Kidney (tissue), 14 donors: ENCODE results near the gene PRR3. TPM values are rescaled to one million over a fixed set of nuclear protein-coding genes. Genes with fewer than 3 reads are reported as not detected.
"Not testable (repeated sequence)": the region's sequence is repeated elsewhere in the genome, so short reads cannot be mapped to it uniquely, and the experiment has no call there.

ENCODE experiments used
- DNase-seq, 5 donors: peaks; one replicate each; pipeline ENCODE4 v3.0.0-alpha.2; 2013 to 2020
- FAIRE-seq: peaks from 2 replicates; lab custom pipeline; 2012; peaks lifted over from hg19 to GRCh38; lab: Jason Lieb, UNC
- H3K27ac ChIP-seq, 2 donors: one replicate each; pipeline ENCODE4 v1.7.0; 2013; ENCODE audit warnings: low read depth in 2 of 2, low read length in 2 of 2, inconsistent platforms in 1 of 2
- H3K27me3 ChIP-seq: one replicate; pipeline ENCODE4 v1.7.1; 2013; ENCODE audit warnings: low read length, inconsistent platforms; ENCODE audit not compliant: control insufficient read depth, insufficient read depth
- H3K36me3 ChIP-seq, 3 donors: one replicate each; pipeline versions ENCODE4 v1.7.0 to v1.7.1; 2013; ENCODE audit warnings: low read length in 3 of 3, control low read depth in 1 of 3, inconsistent platforms in 1 of 3; ENCODE audit not compliant: insufficient read depth in 3 of 3, control insufficient read depth in 2 of 3
- H3K4me1 ChIP-seq, 3 donors: one replicate each; pipeline versions ENCODE4 v1.7.0 to v1.7.1; 2013; ENCODE audit warnings: low read length in 3 of 3, inconsistent platforms in 1 of 3, low read depth in 1 of 3; ENCODE audit not compliant: control insufficient read depth in 2 of 3, insufficient read depth in 2 of 3
- H3K4me3 ChIP-seq, 3 donors: one replicate each; pipeline versions ENCODE4 v1.7.0 to v1.8.1; 2013; ENCODE audit warnings: low read length in 3 of 3, control low read depth in 1 of 3, inconsistent platforms in 1 of 3
- H3K9ac ChIP-seq, 3 donors: one replicate each; pipeline versions ENCODE4 v1.7.0 to v1.7.1; 2013; ENCODE audit warnings: low read length in 3 of 3, control low read depth in 1 of 3, inconsistent platforms in 1 of 3
- H3K9me3 ChIP-seq, 3 donors: one replicate each; pipeline versions ENCODE4 v1.7.0 to v1.7.1; 2013; ENCODE audit warnings: low read length in 3 of 3, control low read depth in 1 of 3, inconsistent platforms in 1 of 3; ENCODE audit not compliant: control insufficient read depth in 2 of 3, insufficient read depth in 1 of 3
- intact Hi-C: fragments of 100-400 bp; cut with DNase I; formaldehyde crosslinking; loops from one replicate; pipeline ENCODE4 v1.11.1; 2022
- polyA plus RNA-seq: library from polyadenylated mRNA; stranded (reverse); fragments of 350-450 nt; fragmentation: Illumina TruSeq; extraction: RNeasy Lipid Tissue Mini Kit (QIAGEN cat#74804); gene quantifications from one replicate; pipeline ENCODE4 v1.2.3, GENCODE V29; 2014; ENCODE audit warnings: low read depth, low replicate concordance; ENCODE audit not compliant: insufficient read depth
- total RNA-seq: library from RNA; stranded (reverse); fragmentation: NEBNext Ultra II Directional; extraction: Animal tissue kit (Norgen Biotek cat#: 25700); gene quantifications from one replicate; pipeline ENCODE4 v1.2.1, GENCODE V29; 2021
- TF ChIP-seq, protein P1 (sequence below): IDR thresholded peaks from 3 replicates; pipeline ENCODE4 v1.5.1; 2012; ENCODE audit warnings: mild to moderate bottlenecking, moderate library complexity, borderline replicate concordance; ENCODE audit not compliant: insufficient read depth; ENCODE audit errors: extremely low read depth
- donor health status: control.
- donor health status: control.
- donor health status: control.
- donor health status: control.
- donor health status: control.
- donor health status: DM: yes; HTN: yes; CAD: no.
- donor health status: Normal renal cell carcinoma (clear cell type).

Gene PRR3
- total and polyA plus RNA-seq, 2 donors from 2014 or later = 7.9 to 9.3 TPM

DNA sequence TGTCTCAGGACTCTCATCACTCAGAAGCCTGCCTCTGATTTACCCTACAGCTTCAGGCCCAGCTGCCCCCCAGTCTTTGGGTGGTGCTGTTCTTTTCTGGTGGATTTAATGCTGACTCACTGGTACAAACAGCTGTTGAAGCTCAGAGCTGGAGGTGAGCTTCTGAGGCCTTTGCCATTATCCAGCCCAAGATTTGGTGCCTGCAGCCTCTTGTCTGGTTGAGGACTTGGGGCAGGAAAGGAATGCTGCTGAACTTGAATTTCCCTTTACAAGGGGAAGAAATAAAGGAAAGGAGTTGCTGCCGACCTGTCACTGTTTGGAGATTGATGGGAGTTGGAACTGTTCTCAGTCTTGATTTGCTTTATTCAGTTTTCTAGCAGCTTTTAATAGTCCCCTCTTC is 33.9 kb downstream of the PRR3 start:
- DNase-seq (peak in 3 of 5 donors; percentile 42 to 84 (median 71)), FAIRE-seq (no peak)
- intact Hi-C loops = no loop called here
- Histone ChIP-seq H3K9ac (no peak overlapping the region), H3K4me1 (peaks cover 0 to 12% (median 6%) of the 10 kb centered on the region in 3 donors), H3K4me3 (no peak overlapping the region), H3K27me3 (no peaks in the 10 kb centered on the region), H3K27ac (no peak overlapping the region), H3K36me3 (peaks cover 9 to 40% (median 23%) of the 10 kb centered on the region in 3 donors), H3K9me3 (no peaks in the 10 kb centered on the region)
- TF ChIP-seq, protein P1, sequence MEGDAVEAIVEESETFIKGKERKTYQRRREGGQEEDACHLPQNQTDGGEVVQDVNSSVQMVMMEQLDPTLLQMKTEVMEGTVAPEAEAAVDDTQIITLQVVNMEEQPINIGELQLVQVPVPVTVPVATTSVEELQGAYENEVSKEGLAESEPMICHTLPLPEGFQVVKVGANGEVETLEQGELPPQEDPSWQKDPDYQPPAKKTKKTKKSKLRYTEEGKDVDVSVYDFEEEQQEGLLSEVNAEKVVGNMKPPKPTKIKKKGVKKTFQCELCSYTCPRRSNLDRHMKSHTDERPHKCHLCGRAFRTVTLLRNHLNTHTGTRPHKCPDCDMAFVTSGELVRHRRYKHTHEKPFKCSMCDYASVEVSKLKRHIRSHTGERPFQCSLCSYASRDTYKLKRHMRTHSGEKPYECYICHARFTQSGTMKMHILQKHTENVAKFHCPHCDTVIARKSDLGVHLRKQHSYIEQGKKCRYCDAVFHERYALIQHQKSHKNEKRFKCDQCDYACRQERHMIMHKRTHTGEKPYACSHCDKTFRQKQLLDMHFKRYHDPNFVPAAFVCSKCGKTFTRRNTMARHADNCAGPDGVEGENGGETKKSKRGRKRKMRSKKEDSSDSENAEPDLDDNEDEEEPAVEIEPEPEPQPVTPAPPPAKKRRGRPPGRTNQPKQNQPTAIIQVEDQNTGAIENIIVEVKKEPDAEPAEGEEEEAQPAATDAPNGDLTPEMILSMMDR = no peak

DNA sequence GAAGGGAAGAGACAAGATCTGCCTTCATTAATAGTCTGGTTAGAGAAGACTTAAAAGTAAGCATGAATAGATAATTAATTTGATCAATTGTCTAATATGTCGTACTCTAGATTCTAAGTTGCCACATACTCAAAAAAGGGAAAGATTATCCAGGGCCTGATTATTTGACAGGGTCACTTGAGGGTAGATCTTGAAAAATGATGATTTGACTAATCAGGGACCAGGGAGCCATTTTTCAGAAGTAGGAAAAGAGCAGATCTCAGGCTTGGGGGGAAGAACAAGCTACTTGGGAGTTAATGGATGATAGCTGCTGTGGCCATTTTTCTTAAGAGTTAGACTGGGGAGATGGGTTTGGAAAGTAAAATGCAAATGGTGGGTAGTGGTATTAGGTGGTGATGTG is 35.2 kb downstream of the PRR3 start:
- no peak for DNase-seq
- Histone ChIP-seq H3K27ac (no peak overlapping the region), H3K36me3 (peaks cover 9 to 30% (median 16%) of the 10 kb centered on the region in 3 donors), H3K4me3 (no peak overlapping the region), H3K4me1 (peaks cover 0 to 12% (median 6%) of the 10 kb centered on the region in 3 donors), H3K27me3 (no peaks in the 10 kb centered on the region), H3K9ac (no peak overlapping the region), H3K9me3 (no peaks in the 10 kb centered on the region)
- TF ChIP-seq, protein P1 = no peak
- FAIRE-seq = no peak
- intact Hi-C loops = no loop called here

DNA sequence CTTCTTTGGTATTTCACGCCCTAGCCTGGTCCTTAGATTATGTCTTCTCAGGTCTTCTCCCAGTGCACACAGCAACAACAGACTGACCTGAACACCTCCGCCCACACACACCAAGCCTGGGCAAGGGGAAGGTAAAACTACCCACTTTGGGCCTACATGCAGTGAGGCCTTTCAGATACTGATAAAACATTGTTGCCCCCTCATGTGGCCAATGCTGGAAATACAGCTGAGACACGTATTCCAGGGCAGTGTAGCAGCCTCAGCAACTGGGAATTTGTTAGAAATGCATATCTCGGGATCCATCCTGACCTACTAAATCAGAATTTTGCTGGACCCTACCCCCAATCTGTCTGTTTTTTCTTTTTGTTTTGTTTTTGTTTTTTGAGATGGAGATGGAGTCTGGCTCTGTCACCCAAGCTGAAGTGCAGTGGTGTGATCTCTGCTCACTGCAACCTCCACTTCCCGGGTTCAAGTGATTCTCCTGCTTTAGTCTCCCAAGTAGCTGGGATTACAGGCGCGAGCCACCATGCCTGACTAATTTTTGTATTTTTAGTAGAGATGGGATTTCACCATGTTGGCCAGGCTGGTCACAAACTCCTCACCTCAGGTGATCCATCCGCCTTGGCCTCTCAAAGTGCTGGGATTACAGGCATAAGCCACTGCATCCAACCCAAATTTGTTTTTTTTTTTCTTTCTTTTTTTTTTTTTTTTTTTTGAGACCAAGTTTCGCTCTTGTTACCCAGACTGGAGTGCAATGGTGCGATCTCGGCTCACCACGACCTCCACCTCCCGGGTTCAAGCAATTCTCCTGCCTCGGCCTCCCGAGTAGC is 40.4 kb downstream of the PRR3 start:
- intact Hi-C loops, H3K9ac ChIP-seq, H3K27ac ChIP-seq: not testable (repeated sequence)

More for the DNA sequence above, 40.4 kb downstream of the PRR3 start:
- not testable (repeated sequence) for H3K4me3 ChIP-seq, H3K9me3 ChIP-seq, H3K27me3 ChIP-seq, FAIRE-seq, H3K4me1 ChIP-seq
- TF ChIP-seq, protein P1 = peak; percentile 89
- peak in 4 of 5 donors; percentile 80 to 88 (median 84) for DNase-seq
- H3K36me3 ChIP-seq = peaks cover 3 to 17% (median 15%) of the 10 kb centered on the region in 3 donors
